GM18909 (cell line): ENCODE data around the gene GNAZ.
A peak's percentile ranks its signal among the peaks of the same experiment; 100 is the strongest.
"Not testable (repeated sequence)": the region's sequence is repeated elsewhere in the genome, so short reads cannot be mapped to it uniquely, and the experiment has no call there.

Experiments used
- ATAC-seq: cut with Tn5 transposase; IDR thresholded peaks from one replicate; pipeline ENCODE4 v1.9.1; 2021; ENCODE audit warnings: mild to moderate bottlenecking; ENCODE audit not compliant: unreplicated experiment, poor library complexity

The GNAZ gene

GRCh38 chr22:23070418-23071229 lies at the start of gene GNAZ:
Gene GNAZ (plus strand): TSS chr22:23070519. CDS start chr22:23095696, 25,177 bp downstream.
- ATAC-seq = peak; percentile 33

- no peak for ATAC-seq
Measured at GRCh38 chr22:23020659-23021293, 49.5 kb upstream of the GNAZ start.

- ATAC-seq = not testable (repeated sequence)
Measured at GRCh38 chr22:23021660-23022353, 48.5 kb upstream of the GNAZ start.

DNA sequence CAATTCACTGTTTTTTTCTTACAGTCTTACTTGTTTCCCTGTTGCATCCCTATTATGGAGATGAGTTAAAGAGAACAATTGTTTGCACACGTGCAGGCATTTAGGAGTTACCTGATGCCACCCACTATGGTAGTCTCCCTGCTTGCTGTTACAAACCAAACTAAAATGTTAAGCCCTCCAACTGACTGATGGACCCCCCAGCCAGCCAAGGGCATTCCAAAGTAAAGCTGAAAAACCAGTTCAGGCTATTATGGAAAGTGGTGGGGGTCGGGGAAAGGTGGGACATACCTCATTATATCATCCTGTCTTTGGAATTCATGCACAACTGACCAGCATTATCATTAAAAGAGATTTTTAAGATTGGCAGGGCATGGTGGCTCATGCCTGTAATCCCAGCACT lies 47.0 kb upstream of the GNAZ start:
- ATAC-seq = no peak

DNA sequence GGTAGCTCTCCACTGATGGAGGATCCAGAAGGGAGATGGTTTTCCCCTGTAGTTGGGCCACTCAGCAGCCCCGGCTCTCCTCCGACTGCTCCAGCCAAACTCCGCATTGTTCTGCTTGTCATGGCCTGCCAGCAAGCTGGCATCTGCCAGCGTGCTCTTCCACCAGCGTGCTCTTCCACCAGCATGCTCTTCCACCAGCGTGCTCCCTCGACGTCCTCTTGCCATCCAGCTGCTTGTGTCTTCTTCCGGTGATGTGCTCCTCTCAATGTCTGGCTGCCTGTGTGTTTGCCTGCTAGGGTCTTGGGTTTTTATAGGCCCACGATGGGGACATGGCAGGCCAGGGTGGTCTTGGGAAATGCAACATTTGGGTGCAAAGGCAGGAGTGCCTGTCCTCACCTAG lies 43.5 kb upstream of the GNAZ start:
- ATAC-seq = no peak

GRCh38 chr22:23027849-23028248 lies 42.5 kb upstream of the GNAZ start:
- ATAC-seq = not testable (repeated sequence)

DNA sequence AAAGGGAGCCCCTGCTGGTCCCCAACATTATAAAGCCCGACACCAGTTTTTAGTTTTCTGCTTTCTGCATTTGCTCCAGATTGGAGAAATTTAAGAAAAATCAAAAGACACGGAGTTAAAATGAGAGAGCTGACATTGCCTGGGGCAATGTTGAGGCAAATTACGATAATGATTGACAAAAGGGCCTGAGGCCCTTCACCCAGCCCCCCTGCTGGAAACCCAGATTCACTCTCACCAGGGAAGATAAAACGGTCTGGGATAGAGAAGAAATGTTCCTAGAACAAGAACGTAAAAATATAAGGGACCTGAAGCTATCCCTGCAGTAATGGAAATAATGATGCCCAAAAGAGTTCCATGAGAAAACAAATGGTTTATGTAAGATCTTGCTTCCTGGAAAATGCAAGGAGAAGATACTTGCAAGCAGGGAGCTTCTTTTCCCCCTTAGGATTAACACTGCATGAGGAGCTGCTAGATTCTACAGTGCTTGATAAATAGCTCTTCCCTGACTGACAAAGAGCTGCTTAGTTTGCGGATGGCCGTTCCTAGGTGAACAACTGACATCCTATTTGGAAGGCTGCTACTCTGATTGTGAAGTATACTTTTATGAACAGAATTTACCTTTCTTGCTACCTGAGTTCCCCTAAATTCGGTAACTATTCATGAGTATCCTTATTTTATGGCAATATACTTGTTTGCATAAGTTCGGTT lies 40.6 kb upstream of the GNAZ start:
- ATAC-seq = no peak

DNA sequence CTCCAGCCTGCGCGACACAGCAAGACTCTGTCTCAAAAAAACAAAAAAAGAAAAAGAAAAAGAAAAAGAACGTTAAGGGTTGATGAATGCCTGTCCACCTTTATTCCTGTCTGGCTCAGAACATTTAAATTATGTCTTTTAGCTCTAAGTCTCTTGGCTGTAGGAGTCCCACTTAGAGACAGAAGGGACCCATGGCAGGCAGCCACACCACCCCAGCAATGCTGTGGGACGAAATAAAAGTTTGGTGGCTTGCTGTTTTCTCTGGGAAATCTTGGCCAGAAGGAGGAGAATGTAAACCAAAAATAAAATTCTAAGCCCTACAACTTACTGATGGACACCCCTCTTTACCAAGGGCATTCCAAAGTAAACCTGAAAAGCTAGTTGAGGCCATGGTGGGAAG lies 38.9 kb upstream of the GNAZ start:
- ATAC-seq = no peak

GRCh38 chr22:23031786-23032185 lies 38.5 kb upstream of the GNAZ start:
- no peak for ATAC-seq

DNA sequence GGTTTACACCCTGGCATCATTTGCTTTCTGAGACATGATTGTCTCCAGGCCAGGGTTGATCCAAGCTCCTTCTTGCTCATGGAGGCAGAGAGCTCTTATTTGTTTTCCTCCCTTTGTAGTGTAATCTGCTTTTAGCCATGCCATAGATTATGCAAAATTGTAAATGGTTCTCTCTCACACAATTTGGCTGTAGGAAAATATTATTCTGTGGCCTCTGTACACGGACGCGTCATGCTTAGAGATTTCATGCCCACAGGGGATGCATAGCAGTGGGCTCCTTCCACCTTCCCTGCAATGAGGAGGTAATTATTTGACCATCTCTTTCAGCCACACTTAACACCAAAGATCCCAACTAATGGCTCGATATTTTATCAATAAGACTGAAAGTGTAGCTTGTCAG lies 37.7 kb upstream of the GNAZ start:
- no peak for ATAC-seq

- no peak for ATAC-seq
Measured at GRCh38 chr22:23033116-23033905, 37.0 kb upstream of the GNAZ start.

GRCh38 chr22:23034621-23035556 lies 35.4 kb upstream of the GNAZ start:
- ATAC-seq = no peak

- ATAC-seq = no peak
Measured at GRCh38 chr22:23035557-23036277, 34.6 kb upstream of the GNAZ start.

DNA sequence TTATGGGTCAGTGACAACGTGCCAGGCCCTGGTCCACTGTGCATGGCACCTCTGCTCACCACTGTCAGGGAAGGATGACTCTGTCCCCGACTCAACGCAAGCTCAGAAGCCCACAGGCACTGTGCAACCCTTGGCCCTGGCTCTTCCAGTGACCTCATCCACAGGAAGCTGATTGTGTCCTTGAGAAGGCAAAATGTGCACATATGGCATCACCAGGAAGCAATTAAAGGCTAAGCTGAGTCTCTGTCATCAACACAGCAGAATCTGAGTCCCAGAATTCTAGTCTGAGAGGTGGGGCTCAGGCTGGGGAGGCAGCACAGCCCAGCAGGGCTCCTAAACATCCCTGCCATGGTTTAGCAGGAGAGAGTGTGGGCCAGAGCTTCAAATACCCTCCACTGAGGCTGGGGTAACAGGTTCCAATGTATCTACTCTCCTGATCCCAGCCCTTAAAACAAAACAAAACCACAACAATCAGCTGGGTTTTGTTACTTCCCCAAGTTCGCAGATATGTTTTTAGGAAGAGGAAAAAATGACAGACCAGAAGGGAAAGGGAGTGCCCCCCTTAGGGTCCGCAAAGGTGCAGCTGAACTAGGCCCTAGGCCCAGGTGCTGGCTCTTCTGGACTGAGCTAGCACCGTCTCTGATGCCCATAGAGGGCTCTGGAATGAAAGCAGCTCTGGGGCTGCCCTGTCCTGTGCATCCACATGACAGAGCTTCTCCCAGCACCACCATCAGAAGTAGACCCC lies 33.5 kb upstream of the GNAZ start:
- no peak for ATAC-seq

DNA sequence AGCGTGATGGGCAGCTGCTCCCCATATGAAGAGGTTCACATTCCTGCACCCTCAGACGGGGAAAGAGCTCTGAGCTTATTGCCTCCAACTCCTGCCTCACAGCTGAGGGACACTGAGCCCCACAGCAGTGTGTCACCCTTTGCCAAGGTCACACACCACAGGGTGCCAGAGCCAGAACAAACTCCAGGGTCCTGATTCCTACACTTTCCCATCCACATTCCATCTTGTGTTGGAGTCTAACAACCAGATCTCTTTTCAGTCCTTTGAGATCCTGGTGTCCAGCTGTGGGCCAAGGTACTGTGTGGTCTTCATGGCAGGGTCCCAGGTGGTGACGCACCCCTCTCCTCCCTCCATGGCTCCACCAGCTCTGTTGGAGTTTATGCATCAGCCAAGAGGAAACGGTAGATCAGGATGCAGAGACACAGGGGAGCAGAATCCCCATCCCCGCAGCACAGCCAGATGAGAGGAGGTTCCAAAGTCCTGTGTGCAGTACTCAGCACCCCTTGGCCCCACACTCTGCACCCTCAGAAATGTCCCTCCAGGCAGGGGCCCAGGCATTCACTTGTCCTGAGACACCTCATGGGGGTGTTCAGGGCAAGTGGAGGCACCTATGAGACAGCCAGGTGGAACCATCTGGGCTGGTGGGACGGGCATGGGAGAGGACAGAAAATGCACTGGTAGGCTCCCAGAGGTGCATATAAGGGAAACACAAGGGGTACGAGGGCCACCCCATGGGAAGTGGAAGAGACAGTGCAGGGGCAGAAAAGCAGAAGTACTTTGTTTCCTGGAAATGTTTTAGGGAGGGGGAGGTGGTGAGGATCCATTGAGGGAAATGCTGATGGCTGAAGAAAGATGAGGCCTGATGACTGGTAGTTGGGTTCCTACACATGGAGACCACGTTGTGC lies 32.6 kb upstream of the GNAZ start:
- ATAC-seq = no peak

GRCh38 chr22:23038334-23038642 lies 32.0 kb upstream of the GNAZ start:
- no peak for ATAC-seq

GRCh38 chr22:23038902-23039301 lies 31.4 kb upstream of the GNAZ start:
- ATAC-seq = no peak
